PC-3 (cell line): ENCODE data around the gene ACOT13. TPM values are rescaled to one million over a fixed set of nuclear protein-coding genes. Genes with fewer than 3 reads are reported as not detected.
A peak's percentile ranks its signal among the peaks of the same experiment; 100 is the strongest.

Experiments
- ATAC-seq: fragments of 200-7000 bp; cut with Tn5 transposase; 2 replicates; pipeline ENCODE4 v1.9.1; 2020; ENCODE audit warnings: mild to moderate bottlenecking, moderate library complexity
- BruUV-seq: library from RNA; stranded (reverse); fragments of 400-500 nt; replicated peaks from 2 replicates; lab custom pipeline; 2021; lab: Mats Ljungman, UMichigan
- CTCF ChIA-PET: fragments of 300-600 bp; sonication (Branson Sonifier 250); formaldehyde crosslinking; loops from one replicate; lab custom pipeline; 2022; ENCODE audit warnings: antibody characterized with exemption; lab: Charles Lee
- POLR2A ChIA-PET: fragments of 300-600 bp; sonication (Branson Sonifier 250); formaldehyde crosslinking; loops from one replicate; lab custom pipeline; 2022; ENCODE audit warnings: antibody characterized with exemption; ENCODE audit not compliant: unreplicated experiment; lab: Charles Lee
- DNase-seq: peaks from one replicate; pipeline ENCODE4 v3.0.0-alpha.2; 2015
- H2AFZ ChIP-seq: fragments of 300-600 bp; sonication (generic); 2 replicates; pipeline ENCODE4 v1.6.0; 2016; ENCODE audit warnings: antibody characterized with exemption, low read length
- H3F3A ChIP-seq: fragments of 300-600 bp; sonication (generic); one replicate; pipeline ENCODE4 v1.6.0; 2017; ENCODE audit warnings: antibody characterized with exemption, low read length, control low read depth, mild to moderate bottlenecking; ENCODE audit not compliant: unreplicated experiment
- H3K27ac ChIP-seq: fragments of 300-600 bp; sonication (generic); 2 replicates; pipeline ENCODE4 v1.5.1; 2016; ENCODE audit warnings: mild to moderate bottlenecking, low read length
- H3K27me3 ChIP-seq: fragments of 300-600 bp; sonication (generic); 2 replicates; pipeline ENCODE4 v1.6.1; 2016; ENCODE audit warnings: low read length, mixed read lengths
- H3K36me3 ChIP-seq: fragments of 300-600 bp; sonication (generic); 2 replicates; pipeline ENCODE4 v1.6.1; 2016; ENCODE audit warnings: low read depth, mixed run types, low read length, mixed read lengths
- H3K4me1 ChIP-seq: fragments of 300-600 bp; sonication (generic); 2 replicates; pipeline ENCODE4 v1.5.1; 2016; ENCODE audit warnings: low read length; ENCODE audit not compliant: insufficient read depth
- H3K4me2 ChIP-seq: fragments of 300-600 bp; sonication (generic); 2 replicates; pipeline ENCODE4 v1.6.0; 2016; ENCODE audit warnings: low read length
- H3K4me3 ChIP-seq: fragments of 300-600 bp; sonication (generic); 2 replicates; pipeline ENCODE4 v1.5.1; 2016; ENCODE audit warnings: mild to moderate bottlenecking, low read length, mixed read lengths
- H3K79me2 ChIP-seq: fragments of 300-600 bp; sonication (generic); 2 replicates; pipeline ENCODE4 v1.6.1; 2017; ENCODE audit warnings: low read length, mixed read lengths
- H3K9ac ChIP-seq: fragments of 300-600 bp; sonication (generic); 2 replicates; pipeline ENCODE4 v1.6.0; 2016; ENCODE audit warnings: mild to moderate bottlenecking, low read length
- H3K9me2 ChIP-seq: fragments of 300-600 bp; sonication (generic); replicated peaks from 2 replicates; pipeline ENCODE4 v1.6.1; 2016; ENCODE audit warnings: mixed run types, low read length, mixed read lengths
- H3K9me3 ChIP-seq: fragments of 300-600 bp; sonication (generic); 2 replicates; pipeline ENCODE4 v1.6.1; 2016; ENCODE audit warnings: low read length, mixed read lengths
- H4K20me1 ChIP-seq: fragments of 300-600 bp; sonication (generic); 2 replicates; pipeline ENCODE4 v1.6.1; 2016; ENCODE audit warnings: low read length, mixed read lengths
- EZH2 ChIP-seq: fragments of 300-600 bp; sonication (generic); IDR thresholded peaks from one replicate; pipeline ENCODE4 v1.6.1; 2017; ENCODE audit warnings: antibody characterized with exemption, mild to moderate bottlenecking, low read length; ENCODE audit not compliant: unreplicated experiment
- EZH2phosphoT487 ChIP-seq: fragments of 300-600 bp; sonication (generic); IDR thresholded peaks from 2 replicates; pipeline ENCODE4 v1.6.1; 2018; ENCODE audit warnings: mild to moderate bottlenecking, antibody characterized with exemption, low read length, borderline replicate concordance
- intact Hi-C: fragments of 100-400 bp; cut with micrococcal nuclease; formaldehyde crosslinking; loops from 2 replicates; pipeline ENCODE4 v1.9.0; 2023
- total RNA-seq: library from RNA; depleted of rRNA; stranded (reverse); fragments of >200 nt; gene quantifications from 2 replicates; pipeline ENCODE4 v1.2.3, GENCODE V29; 2014
- TF ChIP-seq, protein P1 (sequence below): fragments of 300-600 bp; sonication (generic); conservative IDR thresholded peaks from 2 replicates; pipeline ENCODE4 v1.5.1; 2017; ENCODE audit warnings: antibody characterized with exemption, low read depth, mild to moderate bottlenecking, low read length

Gene ACOT13
- total RNA-seq, 1 experiment from 2014 or later, result 13.5 TPM

DNA sequence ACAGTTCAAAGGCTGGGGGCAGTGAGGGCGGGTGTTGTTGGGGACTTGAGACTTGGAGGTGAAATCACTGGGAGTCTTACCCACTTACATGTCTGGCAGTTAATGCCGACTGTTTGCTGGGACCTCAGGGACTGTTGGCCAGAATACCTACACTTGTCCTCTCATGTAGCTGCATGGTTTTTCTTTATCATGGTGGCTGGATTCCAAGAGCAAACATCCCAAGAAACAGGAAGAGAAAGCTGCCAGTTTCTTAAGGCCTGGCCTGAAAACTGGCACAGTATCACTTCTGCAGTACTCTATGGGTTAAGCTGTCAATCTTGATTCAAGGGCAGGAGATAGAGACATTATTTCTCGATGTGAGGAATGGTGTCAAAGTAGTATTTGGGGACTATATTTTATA, 71.9 kb downstream of the ACOT13 start:
- POLR2A ChIA-PET, result no interaction called here
- no peak overlapping the region for H3K4me2 ChIP-seq
- TF ChIP-seq EZH2 (no peak), EZH2phosphoT487 (no peak)
- TF ChIP-seq, protein P1, sequence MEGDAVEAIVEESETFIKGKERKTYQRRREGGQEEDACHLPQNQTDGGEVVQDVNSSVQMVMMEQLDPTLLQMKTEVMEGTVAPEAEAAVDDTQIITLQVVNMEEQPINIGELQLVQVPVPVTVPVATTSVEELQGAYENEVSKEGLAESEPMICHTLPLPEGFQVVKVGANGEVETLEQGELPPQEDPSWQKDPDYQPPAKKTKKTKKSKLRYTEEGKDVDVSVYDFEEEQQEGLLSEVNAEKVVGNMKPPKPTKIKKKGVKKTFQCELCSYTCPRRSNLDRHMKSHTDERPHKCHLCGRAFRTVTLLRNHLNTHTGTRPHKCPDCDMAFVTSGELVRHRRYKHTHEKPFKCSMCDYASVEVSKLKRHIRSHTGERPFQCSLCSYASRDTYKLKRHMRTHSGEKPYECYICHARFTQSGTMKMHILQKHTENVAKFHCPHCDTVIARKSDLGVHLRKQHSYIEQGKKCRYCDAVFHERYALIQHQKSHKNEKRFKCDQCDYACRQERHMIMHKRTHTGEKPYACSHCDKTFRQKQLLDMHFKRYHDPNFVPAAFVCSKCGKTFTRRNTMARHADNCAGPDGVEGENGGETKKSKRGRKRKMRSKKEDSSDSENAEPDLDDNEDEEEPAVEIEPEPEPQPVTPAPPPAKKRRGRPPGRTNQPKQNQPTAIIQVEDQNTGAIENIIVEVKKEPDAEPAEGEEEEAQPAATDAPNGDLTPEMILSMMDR, result no peak

DNA sequence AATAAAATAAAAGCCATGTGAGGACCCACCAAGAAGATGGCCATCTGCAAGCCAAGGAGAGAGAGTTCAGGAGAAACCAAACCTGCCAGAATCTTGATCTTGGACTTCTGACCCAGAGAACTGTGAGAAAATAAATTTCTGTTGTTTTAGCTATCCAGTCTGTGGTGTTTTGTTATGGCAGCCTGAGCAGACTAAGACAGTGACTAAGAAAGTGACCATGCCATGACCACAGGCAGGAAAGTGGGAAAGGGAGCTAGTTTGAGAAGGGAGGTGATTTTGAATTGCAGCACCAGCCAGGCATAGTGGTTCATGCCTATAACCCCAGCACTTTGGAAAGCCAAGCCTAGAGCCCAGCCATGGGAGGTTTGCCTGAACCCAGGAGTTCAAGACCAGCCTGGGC, 74.0 kb downstream of the ACOT13 start:
- TF ChIP-seq, protein P1, result no peak
- TF ChIP-seq EZH2, result no peak
- Histone ChIP-seq H3K27me3 (no peaks in the 10 kb centered on the region), H3K9me3 (no peaks in the 10 kb centered on the region), H3K4me1 (peaks cover 24% of the 10 kb centered on the region), H3K36me3 (no peaks in the 10 kb centered on the region), H3K9ac (no peak overlapping the region), H3F3A (peaks cover 3% of the 10 kb centered on the region), H3K79me2 (no peaks in the 10 kb centered on the region), H4K20me1 (no peaks in the 10 kb centered on the region), H2AFZ (no peak overlapping the region), H3K27ac (no peak overlapping the region), H3K9me2 (no peaks in the 10 kb centered on the region), H3K4me3 (no peak overlapping the region), H3K4me2 (no peak overlapping the region)
- no TSS peak for BruUV-seq
- DNase-seq (peak; percentile 10), ATAC-seq (no peak)
- POLR2A ChIA-PET, result no interaction called here
- intact Hi-C loops, result no loop called here
- CTCF ChIA-PET, result no interaction called here

More for the DNA sequence above, 71.9 kb downstream of the ACOT13 start:
- Histone ChIP-seq H3K9me2 (0 out of 2 replicates have a peak, but pooled peaks cover 4% of the 10 kb centered on the region), H2AFZ (peak overlapping the region; percentile 21; the same call in 1 of the 2 replicates), H3K36me3 (no peaks in the 10 kb centered on the region), H3K79me2 (no peaks in the 10 kb centered on the region), H3K4me1 (peaks cover 16% of the 10 kb centered on the region), H3K27ac (no peak overlapping the region), H3K9ac (no peak overlapping the region), H3K9me3 (no peaks in the 10 kb centered on the region), H4K20me1 (no peaks in the 10 kb centered on the region), H3F3A (peaks cover 3% of the 10 kb centered on the region), H3K27me3 (no peaks in the 10 kb centered on the region), H3K4me3 (no peak overlapping the region)
- CTCF ChIA-PET, result no interaction called here
- no TSS peak for BruUV-seq
- intact Hi-C loops, result no loop called here
- no peak for ATAC-seq
- no peak for DNase-seq

DNA sequence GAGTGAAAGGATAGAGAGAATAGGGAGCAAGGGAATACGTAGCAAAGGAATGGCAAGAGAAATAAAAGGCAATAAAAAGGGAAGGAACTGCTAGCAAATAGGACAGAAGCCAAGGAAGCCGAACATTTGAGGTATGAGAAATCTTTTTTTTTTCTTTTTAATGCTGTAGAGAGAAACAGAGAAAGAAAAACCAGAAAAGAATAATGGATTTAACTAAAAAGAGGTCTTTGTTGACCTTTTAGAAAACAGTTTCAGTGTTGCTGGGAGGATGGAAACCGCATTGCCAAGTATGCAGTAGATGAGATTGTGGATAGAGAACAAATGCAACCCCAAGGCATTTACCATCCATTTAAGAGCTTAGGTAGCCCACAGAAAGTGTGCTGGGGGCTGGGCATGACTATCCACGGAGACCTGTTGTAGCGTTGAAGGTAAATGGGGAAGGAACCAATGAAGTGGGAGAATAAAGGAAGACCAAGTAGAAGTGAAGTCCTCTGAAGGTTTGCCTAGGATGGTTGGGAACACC, 75.4 kb downstream of the ACOT13 start:
- H3F3A ChIP-seq, result peaks cover 3% of the 10 kb centered on the region
- BruUV-seq, result no TSS peak
- H3K9me2 ChIP-seq, result no peaks in the 10 kb centered on the region
- H3K9ac ChIP-seq, result 0 out of 2 replicates have a peak overlapping the region, but pooled peaks have one; percentile 71
- H3K27ac ChIP-seq, result peak overlapping the region; percentile 97
- peak overlapping the region; percentile 77 for H2AFZ ChIP-seq
- no peaks in the 10 kb centered on the region for H3K36me3 ChIP-seq
- no peaks in the 10 kb centered on the region for H3K9me3 ChIP-seq
- peak overlapping the region; percentile 56 for H3K4me3 ChIP-seq
- TF ChIP-seq EZH2phosphoT487 (no peak), EZH2 (no peak)
- TF ChIP-seq, protein P1, result no peak
- POLR2A ChIA-PET, result no interaction called here
- no peak for DNase-seq
- intact Hi-C loops, result no loop called here
- CTCF ChIA-PET, result no interaction called here
- no peaks in the 10 kb centered on the region for H3K79me2 ChIP-seq
- no peak for ATAC-seq
- H3K4me1 ChIP-seq, result peaks cover 24% of the 10 kb centered on the region
- H3K4me2 ChIP-seq, result peak overlapping the region; percentile 81
- no peaks in the 10 kb centered on the region for H3K27me3 ChIP-seq
- H4K20me1 ChIP-seq, result no peaks in the 10 kb centered on the region
